Panc1 (cell line): Measurements from ENCODE around the gene ALDH1A1. TPM values are rescaled to one million over a fixed set of nuclear protein-coding genes. Genes with fewer than 3 reads are reported as not detected.

Experiments used
- ATAC-seq: fragments of 200-7000 bp; cut with Tn5 transposase; 2 replicates; pipeline ENCODE4 v1.9.1; 2020; ENCODE audit warnings: mild to moderate bottlenecking, moderate library complexity
- BruUV-seq: library from RNA; stranded (reverse); fragments of 400-500 nt; replicated peaks from 2 replicates; lab custom pipeline; 2021; lab: Mats Ljungman, UMichigan
- CTCF ChIA-PET: fragments of 300-600 bp; sonication (Branson Sonifier 250); formaldehyde crosslinking; loops from one replicate; lab custom pipeline; 2022; ENCODE audit warnings: antibody characterized with exemption; lab: Charles Lee
- POLR2A ChIA-PET: fragments of 300-600 bp; sonication (Branson Sonifier 250); formaldehyde crosslinking; loops from one replicate; lab custom pipeline; 2022; ENCODE audit warnings: antibody characterized with exemption; lab: Charles Lee
- DNase-seq: peaks from one replicate; pipeline ENCODE4 v3.0.0-alpha.2; 2010; ENCODE audit warnings: low read depth, low spot score
- H3K27ac ChIP-seq: 2 replicates; pipeline ENCODE4 v1.5.1; 2011; ENCODE audit warnings: mild to moderate bottlenecking, low read length, inconsistent platforms
- H3K27me3 ChIP-seq: fragments of 200-500 bp; sonication (Bioruptor generic); 2 replicates; pipeline ENCODE4 v1.6.0; 2014; ENCODE audit warnings: low read length, inconsistent platforms; ENCODE audit not compliant: control insufficient read depth, insufficient read depth
- H3K36me3 ChIP-seq: fragments of 200-500 bp; sonication (Bioruptor generic); 2 replicates; pipeline ENCODE4 v1.5.1; 2014; ENCODE audit warnings: inconsistent platforms, mild to moderate bottlenecking, low read length, moderate library complexity; ENCODE audit not compliant: control insufficient read depth, insufficient read depth
- H3K4me1 ChIP-seq: 2 replicates; pipeline ENCODE4 v1.5.1; 2011; ENCODE audit warnings: inconsistent platforms, mild to moderate bottlenecking, low read length, moderate library complexity; ENCODE audit not compliant: control insufficient read depth, insufficient read depth
- H3K4me3 ChIP-seq, 2 experiments: 2 replicates each; pipeline ENCODE4 v1.5.1; 2011 to 2012; ENCODE audit warnings: low read depth in 2 of 2, low read length in 2 of 2, mild to moderate bottlenecking in 2 of 2, inconsistent platforms in 1 of 2, moderate library complexity in 1 of 2
- H3K9me3 ChIP-seq: fragments of 200-500 bp; sonication (Bioruptor generic); 2 replicates; pipeline ENCODE4 v1.5.1; 2014; ENCODE audit warnings: low read depth, mild to moderate bottlenecking, inconsistent platforms, low read length, moderate library complexity; ENCODE audit not compliant: control insufficient read depth, insufficient read depth
- CTCF ChIP-seq: fragments of 450-650 bp; IDR thresholded peaks from 2 replicates; pipeline ENCODE4 v1.5.1; 2017; ENCODE audit warnings: mild to moderate bottlenecking
- POLR2AphosphoS5 ChIP-seq: IDR thresholded peaks from 2 replicates; pipeline ENCODE4 v1.6.1; 2012; ENCODE audit warnings: mild to moderate bottlenecking, low read depth, low read length, moderate library complexity
- REST ChIP-seq, 2 experiments: IDR thresholded peaks; 2 replicates each; pipeline ENCODE4 v1.6.1; 2011 to 2012; ENCODE audit warnings: low read depth in 2 of 2, control low read depth in 1 of 2, low read length in 1 of 2, mild to moderate bottlenecking in 1 of 2, moderate library complexity in 1 of 2; ENCODE audit not compliant: insufficient read depth in 1 of 2
- SIN3A ChIP-seq: IDR thresholded peaks from 2 replicates; pipeline ENCODE4 v1.6.1; 2012; ENCODE audit warnings: low read depth, mild to moderate bottlenecking, low read length, moderate library complexity, borderline replicate concordance; ENCODE audit not compliant: insufficient read depth
- TCF7L2 ChIP-seq: IDR thresholded peaks from 2 replicates; pipeline ENCODE4 v1.6.1; 2011; ENCODE audit warnings: mild to moderate bottlenecking, low read depth, low read length, inconsistent platforms
- in situ Hi-C: cut with HindIII; loops from 2 replicates; pipeline ENCODE4 v1.10.0; 2016; ENCODE audit warnings: low sequenced_read_pairs, low pct_unique_long_range_greater_than_20kb
- intact Hi-C: fragments of 100-400 bp; cut with micrococcal nuclease; formaldehyde crosslinking; loops from one replicate; pipeline ENCODE4 v1.10.0; 2022; ENCODE audit not compliant: unreplicated experiment
- total RNA-seq: library from RNA; stranded (reverse); gene quantifications from one replicate; pipeline ENCODE4 v1.2.1, GENCODE V29; 2021; ENCODE audit not compliant: unreplicated experiment

The ALDH1A1 gene
- total RNA-seq, 1 experiment from 2014 or later = 0.54 TPM

DNA sequence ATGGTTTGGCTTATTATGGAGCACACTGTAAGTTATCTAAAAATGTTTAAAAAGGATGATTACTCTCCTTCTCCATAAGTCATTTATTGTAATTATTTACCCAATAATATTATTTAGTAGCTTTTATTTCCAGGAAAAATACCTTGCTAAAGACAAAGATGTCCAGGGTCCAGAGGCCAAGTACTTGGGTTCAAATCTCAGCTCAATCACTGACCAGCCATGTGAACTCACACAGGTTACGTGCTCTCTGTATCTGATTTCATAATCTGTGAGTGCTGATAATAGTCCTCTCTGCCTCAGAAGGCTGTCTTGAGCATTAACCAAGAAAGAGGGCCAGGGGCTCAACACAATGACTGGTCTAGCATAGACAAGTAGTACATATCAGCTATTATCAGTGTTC lies 27.0 kb downstream of the ALDH1A1 start:
- H3K9me3 ChIP-seq = no peaks in the 10 kb centered on the region
- BruUV-seq = no TSS peak
- CTCF ChIA-PET = no interaction called here
- TF ChIP-seq POLR2AphosphoS5 (no peak), TCF7L2 (no peak), CTCF (no peak), REST (IDR thresholded peaks at IDR 0.05; ENCODE audit: insufficient read depth in 1 of 2, low read depth in 2 of 2, low read length in 1 of 2) (no peak), SIN3A (no peak)
- DNase-seq (no peak), ATAC-seq (no peak)
- H3K27ac ChIP-seq = no peak overlapping the region
- no peaks in the 10 kb centered on the region for H3K4me1 ChIP-seq
- intact Hi-C loops = no loop called here
- POLR2A ChIA-PET = no interaction called here
- in situ Hi-C loops = no loop called here
- no peak overlapping the region for H3K4me3 ChIP-seq
- H3K27me3 ChIP-seq = no peaks in the 10 kb centered on the region
- H3K36me3 ChIP-seq = no peaks in the 10 kb centered on the region

DNA sequence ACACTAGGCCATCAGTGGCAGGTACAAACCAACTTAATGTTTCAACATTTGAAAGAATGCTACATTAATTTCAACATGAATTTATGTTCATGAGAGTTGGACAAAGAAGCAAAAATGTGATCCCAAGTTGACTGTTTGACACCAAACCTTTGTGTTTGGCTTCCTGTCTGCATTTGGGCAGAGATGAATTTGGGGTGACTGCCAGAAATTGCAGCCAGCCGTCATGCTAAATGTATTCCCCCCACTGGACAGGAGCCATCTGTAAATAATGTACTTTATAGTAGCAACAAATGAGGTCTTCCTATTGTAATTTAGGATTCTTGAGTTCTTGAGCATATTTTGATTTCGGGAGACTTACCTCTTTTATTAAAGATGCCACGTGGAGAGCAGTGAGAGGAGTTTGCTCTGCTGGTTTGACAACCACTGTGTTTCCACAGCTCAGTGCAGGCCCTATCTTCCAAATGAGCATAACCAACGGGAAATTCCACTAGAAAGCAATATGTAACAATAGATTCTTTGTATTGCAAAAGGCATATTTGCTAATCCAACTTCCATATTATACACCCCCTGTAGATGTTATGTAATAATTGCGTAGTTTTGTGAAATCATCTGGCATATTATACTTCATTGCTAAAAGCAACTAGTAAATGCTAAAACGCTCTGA lies 27.6 kb downstream of the ALDH1A1 start:
- TF ChIP-seq REST (IDR thresholded peaks at IDR 0.05; ENCODE audit: insufficient read depth in 1 of 2, low read depth in 2 of 2, low read length in 1 of 2) = no peak
- no peak for TF ChIP-seq POLR2AphosphoS5
- TF ChIP-seq TCF7L2 = no peak
- no peak for TF ChIP-seq CTCF
- TF ChIP-seq SIN3A = no peak
- Histone ChIP-seq H3K36me3 (no peaks in the 10 kb centered on the region), H3K27ac (no peak overlapping the region), H3K27me3 (no peaks in the 10 kb centered on the region), H3K9me3 (no peaks in the 10 kb centered on the region), H3K4me1 (no peaks in the 10 kb centered on the region), H3K4me3 (no peak overlapping the region)
- no peak for DNase-seq
- intact Hi-C loops (no loop called here), in situ Hi-C loops (no loop called here)
- ChIA-PET POLR2A (no interaction called here), CTCF (no interaction called here)
- BruUV-seq = no TSS peak
- no peak for ATAC-seq
